Anterior cingulate cortex (tissue), 58 donors: ENCODE data around the gene IER5.

Source experiments
- DNase-seq, 58 donors: peaks; one replicate each; lab custom pipeline; 2025; lab: John Stamatoyannopoulos, UW

IER5 gene

DNA sequence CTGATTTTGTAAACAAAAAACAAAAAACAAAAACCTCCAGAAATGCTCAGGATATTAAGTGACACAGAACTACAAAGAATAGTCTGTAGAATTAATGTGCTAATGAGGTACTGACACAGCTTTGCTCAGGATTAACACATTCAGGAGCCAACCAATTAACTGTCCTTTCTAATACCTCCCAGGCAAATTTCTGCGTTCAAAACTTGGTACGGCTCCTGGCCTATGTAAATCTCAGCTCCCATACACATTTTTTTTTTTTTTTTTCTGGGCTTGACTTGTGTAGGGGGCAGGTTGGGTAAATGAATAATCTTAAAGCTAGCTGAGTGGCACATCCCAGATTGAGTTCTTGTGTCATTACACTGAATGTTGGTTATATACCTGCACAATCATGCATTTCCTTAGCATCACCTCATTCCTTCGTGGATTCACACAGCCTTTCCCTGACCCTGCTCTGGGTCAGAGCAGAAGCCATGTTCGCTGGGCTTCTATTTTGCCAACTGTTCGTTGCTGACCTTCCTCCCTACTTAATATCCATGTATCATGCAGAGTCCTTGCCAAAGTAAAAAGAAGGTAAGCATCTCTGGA, 12.6 kb upstream of the IER5 start:
- DNase-seq, result no peak

GRCh38 chr1:181076852-181077251, 11.6 kb upstream of the IER5 start:
- DNase-seq, result no peak

DNA sequence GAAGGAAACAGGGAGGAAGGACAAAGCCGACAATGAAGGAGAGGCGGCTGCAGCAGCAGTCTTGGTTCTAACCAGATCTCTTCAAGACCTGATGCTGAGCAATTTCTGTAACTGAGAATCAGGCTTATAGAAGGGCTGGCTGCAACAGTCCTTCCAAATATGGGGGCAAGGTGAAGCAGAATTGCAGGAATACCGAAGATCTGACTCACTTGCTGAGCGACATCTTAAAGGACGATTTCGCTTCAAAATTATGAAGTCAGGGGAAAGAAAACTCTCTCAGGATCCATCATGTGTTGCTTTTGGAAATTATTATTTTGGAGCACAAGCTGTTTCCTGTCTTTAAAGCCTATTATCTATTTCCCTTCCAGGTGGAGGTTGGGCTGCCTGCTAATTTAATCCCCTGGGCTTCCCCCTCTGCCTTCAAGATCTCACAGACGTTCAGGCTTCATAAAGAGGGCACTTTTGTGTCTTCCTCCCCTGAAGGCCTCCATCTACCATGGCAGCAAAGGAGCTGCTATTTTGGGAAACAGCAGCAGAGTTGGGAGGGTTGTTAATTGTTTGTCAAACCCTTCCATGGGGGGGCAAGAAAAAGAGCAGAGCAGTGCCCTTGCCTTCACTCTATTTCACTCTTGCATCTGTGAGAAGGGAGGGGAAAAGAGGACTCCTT, 10.8 kb upstream of the IER5 start:
- no peak for DNase-seq

DNA sequence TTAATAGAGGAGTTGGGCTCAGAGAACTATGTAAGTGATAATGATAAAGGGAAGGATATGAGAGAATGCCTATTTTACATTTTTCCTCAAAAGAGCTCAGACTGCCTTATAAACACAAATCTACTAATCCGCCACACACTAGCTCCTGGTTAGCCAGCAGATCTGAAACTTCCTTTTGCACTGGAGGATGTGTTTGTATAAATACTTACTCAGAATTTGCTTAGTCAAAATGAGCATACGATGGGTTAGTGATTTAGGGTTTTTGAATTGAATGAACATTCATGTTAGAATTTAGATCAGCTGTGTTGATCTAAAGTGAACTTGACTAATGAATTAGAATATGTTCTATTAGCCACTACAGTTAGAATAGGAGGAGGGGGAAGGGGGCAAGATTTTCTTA, 9.1 kb upstream of the IER5 start:
- DNase-seq, result no peak

GRCh38 chr1:181079920-181080319, 8.6 kb upstream of the IER5 start:
- no peak for DNase-seq

DNA sequence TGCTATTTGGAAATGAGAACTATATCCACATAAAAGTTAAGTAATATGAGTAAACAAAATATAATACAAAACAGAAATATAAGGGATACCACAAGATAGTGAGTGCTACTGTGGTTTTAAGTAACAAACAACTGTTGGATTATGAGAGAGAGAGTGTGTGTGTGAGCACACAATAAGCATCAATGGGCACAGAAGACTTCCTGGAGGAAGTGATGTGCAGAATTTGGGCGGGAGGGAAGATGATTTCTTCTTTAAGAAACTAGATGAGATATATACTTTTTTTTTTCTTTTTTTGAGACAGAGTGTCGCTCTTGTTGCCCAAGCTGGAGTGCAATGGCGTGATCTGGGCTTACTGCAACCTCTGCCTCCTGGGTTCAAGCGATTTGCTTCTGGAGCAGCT, 7.9 kb upstream of the IER5 start:
- DNase-seq, result no peak

DNA sequence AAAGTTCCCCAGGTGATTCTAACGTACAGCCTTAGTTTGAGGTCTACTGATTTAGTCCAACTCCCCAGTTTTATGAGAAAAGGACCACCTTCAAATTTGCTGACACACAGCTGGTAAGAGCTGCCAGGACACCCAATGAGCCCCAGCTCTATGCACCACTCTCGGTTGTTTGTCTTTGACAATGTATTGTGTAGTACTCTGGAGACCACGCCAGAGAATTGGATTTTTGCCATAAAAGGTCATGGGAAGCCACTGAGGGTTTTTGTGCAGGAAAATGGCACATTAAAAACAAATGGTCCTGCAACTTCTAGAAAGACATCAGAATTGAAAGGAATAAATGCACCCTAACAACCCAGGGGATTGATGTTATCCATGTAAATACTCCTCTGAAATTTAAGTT, 7.1 kb upstream of the IER5 start:
- DNase-seq, result no peak

- DNase-seq, result peak in 2 of 58 donors; percentile 20 to 21
These were observed 4.5 kb upstream of the IER5 start for GRCh38 chr1:181083842-181084605.

DNA sequence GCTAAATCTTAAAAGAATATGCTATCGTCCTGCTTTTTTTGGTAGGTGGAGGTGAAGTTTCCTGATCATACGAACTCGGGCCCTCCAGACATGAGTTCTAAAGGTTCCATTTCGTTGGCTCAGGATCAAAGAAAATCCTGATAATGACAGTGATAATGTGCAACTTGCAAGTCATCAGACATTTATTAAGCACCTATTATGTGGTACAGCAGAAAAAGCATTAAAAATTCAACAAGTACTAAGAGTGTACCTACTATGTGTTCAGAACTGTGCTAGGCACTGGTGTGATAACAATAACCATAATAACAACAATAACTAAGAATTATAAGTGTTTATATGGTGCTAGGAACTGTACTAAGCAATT, 3.9 kb upstream of the IER5 start:
- DNase-seq, result no peak

GRCh38 chr1:181086091-181086490, 2.4 kb upstream of the IER5 start:
- DNase-seq, result no peak

- no peak for DNase-seq
These were observed 1.6 kb upstream of the IER5 start for GRCh38 chr1:181086926-181087325.

DNA sequence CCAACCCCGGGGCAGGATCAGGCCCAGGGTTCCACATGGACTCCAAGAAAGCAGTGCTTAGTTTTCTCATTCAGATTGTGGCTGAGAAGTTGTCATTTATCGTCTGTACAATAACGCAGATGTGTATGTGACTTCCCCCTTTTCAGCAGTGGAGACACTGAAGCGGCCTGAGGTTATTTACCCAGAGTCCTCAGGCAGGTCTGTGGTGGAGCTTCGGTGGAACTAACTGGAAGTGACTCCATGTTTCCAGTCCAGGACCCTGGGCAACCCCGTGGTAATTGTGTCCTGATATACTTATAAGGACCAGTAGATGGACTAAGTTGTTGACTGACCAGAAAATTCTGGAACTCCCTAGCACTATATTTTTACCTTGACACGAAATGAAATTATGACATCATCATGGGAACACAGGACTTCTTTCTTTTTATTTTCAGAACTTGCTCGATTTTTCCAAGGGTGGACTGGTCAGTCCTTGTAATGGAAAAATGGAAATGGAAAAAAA, 1.0 kb upstream of the IER5 start:
- no peak for DNase-seq

DNA sequence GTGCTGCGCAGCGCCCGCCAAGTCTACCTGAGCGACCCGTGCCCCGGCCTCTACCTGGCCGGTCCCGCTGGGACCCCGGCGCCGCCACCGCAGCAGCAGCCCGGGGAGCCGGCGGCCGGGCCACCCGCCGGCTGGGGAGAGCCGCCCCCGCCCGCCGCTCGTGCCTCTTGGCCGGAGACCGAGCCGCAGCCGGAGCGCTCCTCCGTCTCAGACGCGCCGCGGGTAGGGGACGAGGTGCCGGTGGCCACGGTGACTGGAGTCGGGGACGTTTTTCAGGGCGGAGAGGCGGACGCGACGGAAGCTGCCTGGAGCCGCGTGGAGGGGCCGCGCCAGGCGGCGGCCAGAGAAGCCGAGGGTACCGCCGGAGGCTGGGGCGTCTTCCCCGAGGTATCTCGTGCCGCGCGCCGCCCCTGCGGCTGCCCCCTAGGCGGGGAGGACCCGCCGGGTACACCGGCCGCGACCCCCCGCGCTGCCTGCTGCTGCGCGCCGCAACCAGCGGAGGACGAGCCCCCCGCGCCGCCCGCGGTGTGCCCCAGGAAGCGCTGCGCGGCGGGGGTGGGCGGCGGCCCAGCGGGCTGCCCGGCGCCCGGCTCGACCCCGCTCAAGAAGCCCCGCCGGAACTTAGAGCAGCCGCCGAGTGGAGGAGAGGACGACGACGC, 646 bp downstream of the IER5 start:
- DNase-seq, result peak in 7 of 58 donors; percentile 21 to 62 (median 47)

DNA sequence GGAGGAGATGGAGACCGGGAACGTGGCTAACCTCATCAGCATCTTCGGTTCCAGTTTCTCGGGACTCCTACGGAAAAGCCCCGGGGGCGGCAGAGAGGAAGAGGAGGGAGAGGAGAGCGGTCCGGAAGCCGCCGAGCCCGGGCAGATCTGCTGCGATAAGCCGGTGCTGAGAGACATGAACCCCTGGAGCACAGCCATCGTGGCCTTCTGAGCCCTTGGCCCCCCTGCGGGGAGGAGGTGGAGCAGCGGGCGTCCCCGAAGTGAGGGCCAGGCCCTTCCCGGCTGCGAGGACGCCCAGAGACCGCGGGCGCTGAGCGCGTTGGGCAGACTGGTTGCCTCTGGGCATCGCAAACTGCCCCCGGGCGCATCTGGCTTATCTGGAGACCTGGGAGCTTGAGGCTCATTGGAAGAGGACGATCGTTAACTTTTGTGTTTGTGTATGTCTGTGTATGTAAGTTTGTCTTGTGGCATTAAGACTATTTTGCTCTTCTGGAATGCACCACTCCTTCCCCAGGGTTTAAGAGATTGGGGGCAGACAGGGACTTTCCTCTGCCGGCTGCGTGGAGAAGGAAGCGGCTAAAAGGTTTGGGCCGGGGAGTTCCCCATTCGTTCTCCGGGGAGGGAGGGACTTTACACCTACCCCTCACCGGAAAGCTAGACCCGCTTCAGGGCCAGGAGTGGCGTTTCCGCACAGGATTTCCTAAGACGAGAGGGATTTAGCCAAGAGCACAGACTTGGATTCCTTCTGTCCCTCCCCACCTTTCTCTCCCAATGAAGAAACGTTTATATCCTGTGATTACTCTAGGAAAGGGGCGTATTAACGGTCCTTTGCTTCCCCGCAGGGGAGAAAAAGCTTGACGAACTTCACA, 1.4 kb downstream of the IER5 start:
- peak in 40 of 58 donors; percentile 14 to 76 (median 46) for DNase-seq

DNA sequence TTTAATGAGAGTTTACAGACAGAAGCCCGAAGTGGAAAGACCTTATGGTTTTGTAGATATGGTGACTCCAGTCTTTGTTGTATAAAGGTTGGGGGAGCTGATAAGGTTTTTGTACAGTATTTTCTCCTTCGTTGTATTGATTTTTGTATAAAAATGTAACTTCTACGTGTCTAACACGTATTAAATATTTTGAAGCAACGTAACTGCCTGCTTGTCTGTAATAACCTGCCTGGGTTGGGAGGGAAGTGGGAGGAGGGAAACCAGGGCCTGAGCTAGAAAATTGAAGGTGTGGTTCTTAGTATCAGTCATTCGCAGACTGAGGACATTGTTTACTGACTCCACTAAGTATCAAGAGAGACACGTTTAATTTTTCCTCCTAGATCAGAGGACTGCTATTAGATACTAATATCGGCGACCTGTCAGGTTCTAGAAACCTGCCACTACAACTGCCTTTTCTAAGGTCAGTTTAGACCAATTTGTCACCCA, 2.2 kb downstream of the IER5 start:
- no peak for DNase-seq

DNA sequence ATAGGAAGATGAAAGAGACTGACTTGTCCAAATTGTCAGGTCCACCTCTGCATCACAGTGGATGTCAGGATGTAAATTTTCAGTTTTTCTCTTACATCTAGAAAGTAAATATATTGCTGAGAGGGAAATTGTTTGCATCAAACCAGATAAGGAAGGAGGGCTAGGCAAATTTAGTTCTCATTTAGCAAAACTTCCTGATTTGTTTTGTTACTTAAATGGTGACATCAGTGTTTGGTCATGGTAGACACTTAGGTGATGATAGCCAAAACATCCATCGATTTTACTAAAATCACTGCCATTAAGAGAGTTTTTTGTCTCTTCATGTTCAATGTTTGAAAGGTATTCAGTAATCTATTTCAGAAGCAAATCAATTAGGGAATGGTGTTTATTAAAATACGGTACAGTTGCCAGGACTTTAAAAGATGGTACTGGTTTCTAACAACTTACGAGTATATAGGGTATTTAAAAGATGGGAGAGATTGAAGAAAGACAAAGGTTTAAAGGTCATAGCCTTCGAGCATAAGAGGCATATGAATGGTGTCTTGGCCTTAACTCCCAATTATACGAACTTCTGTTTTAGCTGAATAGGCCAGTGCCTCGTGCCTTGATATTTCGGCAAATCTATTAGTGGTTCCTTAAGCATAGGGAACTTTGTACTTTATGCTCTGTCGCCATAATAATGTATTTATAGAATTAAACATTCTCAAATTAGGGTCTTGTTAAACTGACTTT, 3.0 kb downstream of the IER5 start:
- DNase-seq, result no peak

DNA sequence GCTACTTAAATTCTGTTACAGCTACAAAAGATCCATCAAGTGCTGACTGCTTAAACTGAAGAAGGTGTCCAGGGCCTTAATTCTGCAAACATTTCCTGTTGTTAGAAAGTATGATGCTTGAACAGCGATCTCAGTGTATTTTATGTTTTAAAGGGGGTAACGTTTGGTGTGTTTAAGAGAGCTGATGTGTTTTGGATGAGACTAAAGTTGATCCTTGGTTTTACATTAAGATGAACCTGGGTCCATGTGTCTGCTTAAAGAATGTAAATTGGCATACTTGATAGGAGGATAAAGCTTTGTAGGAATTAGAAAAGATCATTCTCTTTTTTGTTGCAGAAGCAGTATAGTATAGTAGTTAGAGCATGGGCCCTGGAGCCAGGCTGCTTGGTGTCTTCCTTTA, 3.6 kb downstream of the IER5 start:
- no peak for DNase-seq

DNA sequence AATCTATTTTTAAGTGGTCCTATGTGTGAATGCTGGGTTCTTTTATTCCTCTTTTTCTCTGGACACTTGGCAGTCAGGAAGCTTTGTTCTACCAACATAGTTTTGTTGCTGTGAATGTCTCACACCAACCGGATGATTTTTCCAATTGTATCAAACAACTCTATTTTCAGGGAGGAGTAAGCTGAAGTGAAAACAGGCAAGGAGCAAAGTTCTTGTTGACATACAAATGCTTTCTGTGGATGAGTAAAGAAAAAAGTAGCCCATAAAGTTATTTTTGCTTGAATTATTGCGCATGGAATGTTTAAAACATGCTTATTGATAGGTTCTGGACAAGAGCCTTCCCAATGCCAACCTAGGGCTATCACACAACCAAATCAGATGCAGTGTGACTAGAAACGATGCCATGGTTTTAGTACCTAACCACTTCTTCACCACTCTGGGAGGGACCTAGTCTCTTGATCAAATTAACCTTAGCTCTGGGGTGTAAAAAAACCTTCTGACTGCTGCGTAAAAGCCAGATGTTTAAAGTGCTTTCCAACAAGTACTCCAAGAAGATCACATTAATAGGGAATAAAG, 4.5 kb downstream of the IER5 start:
- DNase-seq, result no peak
